Measurements from ENCODE around the gene SLC6A6. TPM values are rescaled to one million over a fixed set of nuclear protein-coding genes. Genes with fewer than 3 reads are reported as not detected.

SLC6A6 gene
- polyA plus RNA-seq, 1 of the 3 experiments (the other 2 are of a cell fraction), result 19.1 TPM

GRCh38 chr3:14509796-14510100 lies 107.3 kb downstream of the SLC6A6 start (continued):
- TF ChIP-seq TEAD4 (IDR thresholded peaks at IDR 0.05; ENCODE audit: borderline replicate concordance, insufficient read depth), result no peak

DNA sequence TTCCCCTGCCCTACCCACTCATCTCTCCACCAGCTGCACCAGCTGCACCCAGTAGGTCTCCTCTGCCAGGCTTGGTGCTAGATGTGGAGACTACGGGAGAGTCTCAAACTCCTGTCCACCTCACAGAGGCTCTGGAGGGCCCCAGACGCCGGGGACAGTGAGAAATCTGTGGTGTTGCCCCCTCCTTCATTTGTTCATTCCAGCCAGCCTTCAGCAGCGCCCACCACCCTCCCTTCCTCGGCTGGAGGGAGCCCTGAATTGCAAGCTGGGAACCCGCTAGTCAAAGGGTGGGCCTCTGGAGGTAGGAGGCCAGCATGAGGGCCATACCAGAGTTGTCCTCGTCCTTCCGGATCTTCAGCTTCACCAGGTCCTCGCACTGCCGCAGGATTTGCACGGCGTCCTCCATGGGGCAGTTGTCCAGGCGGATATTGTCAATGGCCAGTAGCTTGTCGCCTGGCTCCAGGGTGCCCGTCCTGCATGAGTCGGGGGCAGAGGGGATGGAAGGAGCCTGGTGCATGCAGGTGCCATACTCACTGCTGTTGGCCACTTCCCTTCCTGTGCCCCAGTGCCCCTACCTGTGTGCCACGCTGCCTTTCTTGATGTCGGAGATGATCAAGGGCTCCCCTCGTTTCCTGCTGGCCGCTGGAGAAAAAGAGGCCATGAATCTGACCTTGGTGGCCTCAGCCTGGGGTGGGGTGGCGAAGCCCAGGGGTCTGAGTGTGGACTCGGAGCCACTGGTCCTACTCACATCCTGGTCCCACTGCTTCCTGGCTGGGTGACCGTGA lies 108.6 kb downstream of the SLC6A6 start:
- H3K79me2 ChIP-seq (ENCODE audit: insufficient read depth), result no peaks in the 10 kb centered on the region
- CTCF ChIA-PET, result interaction anchor here (0.7 to 11.4 kb wide), 6 partner anchors 10 to 250 kb away, joined by 3 to 183 read pairs (median 4); no protein-coding TSS in a partner anchor
- POLR2A ChIA-PET, result no interaction called here
- no peaks in the 10 kb centered on the region for H3K9me3 ChIP-seq
- no peak for TF ChIP-seq RFX5 (IDR thresholded peaks at IDR 0.05; ENCODE audit: low read length)
- H3K9me2 ChIP-seq, result no peaks in the 10 kb centered on the region
- no peaks in the 10 kb centered on the region for H4K20me1 ChIP-seq (ENCODE audit: insufficient read depth)
- no peak overlapping the region for H2AFZ ChIP-seq (ENCODE audit: low read depth)
- peaks cover 0 to 14% of the 10 kb centered on the region in 2 experiments; a peak in 1 of 4 replicates for H3K4me1 ChIP-seq (ENCODE audit: control insufficient read depth in 1 of 2, insufficient read depth in 2 of 2, low read depth in 1 of 2, low read length in 1 of 2)
- no peaks in the 10 kb centered on the region for H3K27me3 ChIP-seq (ENCODE audit: insufficient read depth)
- H3K4me3 ChIP-seq (ENCODE audit: low read depth in 2 of 2, low read length in 1 of 2), result no peak overlapping the region
- no peak overlapping the region for H3K9ac ChIP-seq
- 56% methylated on average over 10 of the region's 23 CpGs for WGBS (ENCODE audit: low lambda C conversion rate)
- no peak overlapping the region for H3K4me2 ChIP-seq
- H3K27ac ChIP-seq (ENCODE audit: low read depth in 2 of 2, low read length in 1 of 2), result peak overlapping the region in 1 of 2 experiments; percentile 16; a peak in 1 of 4 replicates
- H3F3A ChIP-seq (replicated peaks; ENCODE audit: insufficient read depth), result no peaks in the 10 kb centered on the region
- no peak for DNase-seq
- no peaks in the 10 kb centered on the region for H3K36me3 ChIP-seq (replicated peaks in 1 of 2; ENCODE audit: control insufficient read depth in 1 of 2, insufficient read depth in 2 of 2, low read length in 1 of 2)

DNA sequence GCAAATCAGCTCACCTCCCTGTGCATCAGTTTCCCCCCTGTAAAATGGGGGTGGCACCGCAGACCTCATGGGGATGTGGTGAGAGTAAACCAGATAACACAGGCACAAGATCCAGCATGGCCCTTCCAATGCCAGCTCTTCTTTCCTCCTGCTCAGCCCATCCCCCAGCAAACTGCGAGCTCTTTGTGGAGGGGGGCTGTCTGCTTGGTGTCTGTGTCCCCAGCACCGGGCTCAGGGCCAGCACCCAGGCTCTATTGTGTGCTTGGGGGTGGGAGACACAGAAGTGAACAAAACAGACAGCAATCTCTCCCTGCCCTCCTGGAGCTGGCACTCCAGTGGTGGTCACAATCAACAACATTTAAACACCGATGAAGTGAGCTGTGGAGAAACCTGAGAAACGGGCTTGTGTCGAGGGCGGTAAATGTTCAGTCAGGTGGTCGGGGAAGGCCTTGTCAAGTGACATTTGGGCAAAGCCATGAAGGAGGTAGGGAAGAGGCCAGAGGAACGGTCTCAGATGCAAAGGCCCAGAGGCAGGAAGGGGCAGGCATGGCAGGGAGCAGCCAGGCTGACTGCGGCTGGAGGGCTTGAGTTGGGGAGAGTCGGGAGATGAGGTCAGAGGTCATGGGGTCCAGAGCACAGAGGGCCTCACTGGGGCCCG lies 109.3 kb downstream of the SLC6A6 start:
- peak overlapping the region in 1 of 2 experiments; percentile 16; a peak in 1 of 4 replicates for H3K27ac ChIP-seq (ENCODE audit: low read depth in 2 of 2, low read length in 1 of 2)
- peaks cover 0 to 14% of the 10 kb centered on the region in 2 experiments; a peak in 1 of 4 replicates for H3K4me1 ChIP-seq (ENCODE audit: control insufficient read depth in 1 of 2, insufficient read depth in 2 of 2, low read depth in 1 of 2, low read length in 1 of 2)
- no peaks in the 10 kb centered on the region for H3K79me2 ChIP-seq (ENCODE audit: insufficient read depth)
- 65% methylated on average over 10 of the region's 12 CpGs for WGBS (ENCODE audit: low lambda C conversion rate)
- peak; percentile 62 for DNase-seq
- no peaks in the 10 kb centered on the region for H3K36me3 ChIP-seq (replicated peaks in 1 of 2; ENCODE audit: control insufficient read depth in 1 of 2, insufficient read depth in 2 of 2, low read length in 1 of 2)
- no peaks in the 10 kb centered on the region for H3F3A ChIP-seq (replicated peaks; ENCODE audit: insufficient read depth)
- ChIA-PET POLR2A (interaction anchor here (1.1 kb wide), 1 partner anchor 36 kb away, joined by 3 read pairs; no protein-coding TSS in a partner anchor), CTCF (interaction anchor here (0.7 to 11.4 kb wide), 5 partner anchors 10 to 251 kb away, joined by 3 to 183 read pairs (median 3); no protein-coding TSS in a partner anchor)
- H3K4me3 ChIP-seq (ENCODE audit: low read depth in 2 of 2, low read length in 1 of 2), result no peak overlapping the region
- H2AFZ ChIP-seq (ENCODE audit: low read depth), result no peak overlapping the region
- no peaks in the 10 kb centered on the region for H3K9me2 ChIP-seq
- no peak overlapping the region for H3K9ac ChIP-seq
- no peaks in the 10 kb centered on the region for H3K27me3 ChIP-seq (ENCODE audit: insufficient read depth)
- H3K9me3 ChIP-seq, result no peaks in the 10 kb centered on the region
- H3K4me2 ChIP-seq, result no peak overlapping the region
- H4K20me1 ChIP-seq (ENCODE audit: insufficient read depth), result no peaks in the 10 kb centered on the region
- TF ChIP-seq, protein P1, sequence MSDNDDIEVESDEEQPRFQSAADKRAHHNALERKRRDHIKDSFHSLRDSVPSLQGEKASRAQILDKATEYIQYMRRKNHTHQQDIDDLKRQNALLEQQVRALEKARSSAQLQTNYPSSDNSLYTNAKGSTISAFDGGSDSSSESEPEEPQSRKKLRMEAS (IDR thresholded peaks at IDR 0.05; ENCODE audit: low read depth), result no peak
- TF ChIP-seq GABPA (IDR thresholded peaks at IDR 0.05; ENCODE audit: low read depth), result no peak
- no peak for TF ChIP-seq NRF1 (IDR thresholded peaks at IDR 0.05; ENCODE audit: low read depth, low read length)
- peak; percentile 47 for TF ChIP-seq CHD2 (IDR thresholded peaks at IDR 0.05; ENCODE audit: low read length, partially characterized antibody)
- no peak for TF ChIP-seq MEF2A (IDR thresholded peaks at IDR 0.05; ENCODE audit: borderline replicate concordance, low read depth)

All from SK-N-SH (cell line).